Stomach (tissue), 4 donors: ENCODE data around the gene ANKRD11.

Experiments used
- EP300 ChIP-seq: sonication (generic); formaldehyde crosslinking; IDR thresholded peaks from one replicate; pipeline ENCODE4 v1.6.1; 2017; ENCODE audit warnings: antibody characterized with exemption
- POLR2A ChIP-seq, 4 donors: fragments of 450-650 bp; IDR thresholded peaks; one replicate each; pipeline ENCODE4 v1.6.1; 2016; ENCODE audit warnings: antibody characterized with exemption in 4 of 4, control low read depth in 2 of 4, mild to moderate bottlenecking in 1 of 4, moderate library complexity in 1 of 4
- TF ChIP-seq, protein P1 (sequence below), 7 experiments: fragments of 450-650 bp in 4 of 7; fragments of 200-600 bp in 3 of 7; sonication (generic) in 3 of 7; IDR thresholded peaks; one replicate each; pipeline ENCODE4 v1.5.1; 2016 to 2019; ENCODE audit warnings: antibody characterized with exemption in 7 of 7, control low read depth in 2 of 7, mild to moderate bottlenecking in 1 of 7

GRCh38 chr16:89442588-89442987 lies 47.8 kb downstream of the ANKRD11 start:
- TF ChIP-seq EP300 (no peak), POLR2A (IDR thresholded peaks at IDR 0.05) (no peak)
- TF ChIP-seq, protein P1, sequence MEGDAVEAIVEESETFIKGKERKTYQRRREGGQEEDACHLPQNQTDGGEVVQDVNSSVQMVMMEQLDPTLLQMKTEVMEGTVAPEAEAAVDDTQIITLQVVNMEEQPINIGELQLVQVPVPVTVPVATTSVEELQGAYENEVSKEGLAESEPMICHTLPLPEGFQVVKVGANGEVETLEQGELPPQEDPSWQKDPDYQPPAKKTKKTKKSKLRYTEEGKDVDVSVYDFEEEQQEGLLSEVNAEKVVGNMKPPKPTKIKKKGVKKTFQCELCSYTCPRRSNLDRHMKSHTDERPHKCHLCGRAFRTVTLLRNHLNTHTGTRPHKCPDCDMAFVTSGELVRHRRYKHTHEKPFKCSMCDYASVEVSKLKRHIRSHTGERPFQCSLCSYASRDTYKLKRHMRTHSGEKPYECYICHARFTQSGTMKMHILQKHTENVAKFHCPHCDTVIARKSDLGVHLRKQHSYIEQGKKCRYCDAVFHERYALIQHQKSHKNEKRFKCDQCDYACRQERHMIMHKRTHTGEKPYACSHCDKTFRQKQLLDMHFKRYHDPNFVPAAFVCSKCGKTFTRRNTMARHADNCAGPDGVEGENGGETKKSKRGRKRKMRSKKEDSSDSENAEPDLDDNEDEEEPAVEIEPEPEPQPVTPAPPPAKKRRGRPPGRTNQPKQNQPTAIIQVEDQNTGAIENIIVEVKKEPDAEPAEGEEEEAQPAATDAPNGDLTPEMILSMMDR (IDR thresholded peaks at IDR 0.05): no peak
